Measurements from ENCODE around the gene GZMM.

- TF ChIP-seq POLR2A (IDR thresholded peaks at IDR 0.05; ENCODE audit: low read depth, low read length) (no peak), TAF1 (IDR thresholded peaks at IDR 0.05; ENCODE audit: borderline replicate concordance, low read depth, low read length) (no peak)
These were observed 22.6 kb downstream of the GZMM start for GRCh38 chr19:566403-566802.
